HepG2 (cell line): ENCODE results near the gene PLCB2. TPM values are rescaled to one million over a fixed set of nuclear protein-coding genes. Genes with fewer than 3 reads are reported as not detected.

Source experiments
- HDAC6 ChIP-seq: fragments of 200-600 bp; sonication (generic); IDR thresholded peaks from 2 replicates; pipeline ENCODE4 v1.7.0; 2017; ENCODE audit warnings: mild to moderate bottlenecking, antibody characterized with exemption, low read length, low read depth
- HNRNPUL1 ChIP-seq: fragments of 200-400 bp; formaldehyde crosslinking; IDR thresholded peaks from 2 replicates; pipeline ENCODE4 v1.6.1; 2017; ENCODE audit warnings: low read depth, mild to moderate bottlenecking, low read length, moderate library complexity
- IKZF4 ChIP-seq: sonication (generic); formaldehyde crosslinking; IDR thresholded peaks from 2 replicates; pipeline ENCODE4 v1.5.1; 2020; ENCODE audit warnings: borderline replicate concordance, mild to moderate bottlenecking, low read depth, missing genetic modification reagents; ENCODE audit errors: not compliant biosample characterization
- KDM2A ChIP-seq: sonication (generic); formaldehyde crosslinking; IDR thresholded peaks from 2 replicates; pipeline ENCODE4 v1.4.0; 2020; ENCODE audit warnings: low read depth, missing genetic modification reagents, borderline replicate concordance
- KLF9 ChIP-seq: IDR thresholded peaks from 2 replicates; pipeline ENCODE4 v1.6.1; 2016; ENCODE audit warnings: low read depth
- MAFK ChIP-seq, 2 experiments: IDR thresholded peaks in 1 of 2; conservative IDR thresholded peaks in 1 of 2; 2 replicates each; pipeline ENCODE4 v1.6.1; 2011; ENCODE audit warnings: improper control_type of control experiment in 2 of 2, low read length in 2 of 2
- MBNL3 ChIP-seq: fragments of 250-450 bp; sonication (Bioruptor Pico); conservative IDR thresholded peaks from 2 replicates; pipeline ENCODE4 v1.8.0; 2022; ENCODE audit warnings: mild to moderate bottlenecking, inconsistent platforms
- MEIS1 ChIP-seq: sonication (generic); formaldehyde crosslinking; IDR thresholded peaks from 2 replicates; pipeline ENCODE4 v1.9.0; 2021; ENCODE audit warnings: mild to moderate bottlenecking, missing genetic modification reagents, moderate library complexity, borderline replicate concordance
- NFATC3 ChIP-seq: sonication (generic); formaldehyde crosslinking; IDR thresholded peaks from 2 replicates; pipeline ENCODE4 v1.5.1; 2020; ENCODE audit warnings: mild to moderate bottlenecking, missing genetic modification reagents
- RXRB ChIP-seq: IDR thresholded peaks from 2 replicates; pipeline ENCODE4 v1.6.1; 2016; ENCODE audit warnings: borderline replicate concordance, missing genetic modification reagents, missing compliant biosample characterization
- SYNCRIP ChIP-seq: fragments of 200-400 bp; formaldehyde crosslinking; IDR thresholded peaks from 2 replicates; pipeline ENCODE4 v1.6.1; 2018; ENCODE audit warnings: mild to moderate bottlenecking, low read depth, low read length; ENCODE audit not compliant: insufficient read depth
- ZBTB8A ChIP-seq: sonication (generic); formaldehyde crosslinking; IDR thresholded peaks from 2 replicates; pipeline ENCODE4 v1.4.0; 2020; ENCODE audit warnings: mild to moderate bottlenecking, low read depth, missing genetic modification reagents, borderline replicate concordance
- ZNF343 ChIP-seq: sonication (generic); formaldehyde crosslinking; IDR thresholded peaks from 2 replicates; pipeline ENCODE4 v1.4.0; 2020; ENCODE audit warnings: mild to moderate bottlenecking, missing genetic modification reagents
- ZNF7 ChIP-seq: IDR thresholded peaks from 2 replicates; pipeline ENCODE4 v1.6.1; 2016; ENCODE audit warnings: missing biosample characterization, missing genetic modification reagents
- ZNF749 ChIP-seq: sonication (generic); formaldehyde crosslinking; IDR thresholded peaks from 2 replicates; pipeline ENCODE4 v1.8.0; 2022; ENCODE audit warnings: mild to moderate bottlenecking, missing genetic modification reagents, moderate library complexity, borderline replicate concordance
- polyA plus RNA-seq, 8 experiments: library from polyadenylated mRNA; depleted of rRNA in 3 of 8; stranded (reverse) in 7 of 8; unstranded in 1 of 8; fragments of >200 nt; fragmentation: Illumina TruSeq in 4 of 8; extraction: Trizol in 4 of 8; gene quantifications; 2 replicates each; pipeline versions ENCODE4 v1.2.1 to v1.2.3, GENCODE V29; 2011 to 2016; ENCODE audit warnings: low read depth in 4 of 8, missing spikeins in 1 of 8, mixed read lengths in 1 of 8; ENCODE audit not compliant: insufficient read depth in 1 of 8
- total RNA-seq, 5 experiments: library from RNA; depleted of rRNA; stranded (reverse); fragments of >200 nt; fragmentation: Illumina TruSeq; extraction: Trizol; gene quantifications; 2 replicates each; pipeline ENCODE4 v1.2.3, GENCODE V29; 2016; ENCODE audit warnings: low read depth in 1 of 5
- TF ChIP-seq, protein P1 (sequence below): sonication (generic); formaldehyde crosslinking; IDR thresholded peaks from 2 replicates; pipeline ENCODE4 v1.5.1; 2020; ENCODE audit warnings: mild to moderate bottlenecking, missing genetic modification reagents, borderline replicate concordance
- TF ChIP-seq, protein P2 (sequence below): sonication (generic); formaldehyde crosslinking; IDR thresholded peaks from 2 replicates; pipeline ENCODE4 v1.9.0; 2021; ENCODE audit warnings: missing genetic modification reagents, mild to moderate bottlenecking, borderline replicate concordance
- TF ChIP-seq, protein P3 (sequence below): sonication (generic); formaldehyde crosslinking; IDR thresholded peaks from 2 replicates; pipeline ENCODE4 v1.4.0; 2020; ENCODE audit warnings: missing genetic modification reagents

The PLCB2 gene
- total and polyA plus RNA-seq, 2 of the 13 experiments (the other 11 are each of a cell fraction or from before 2014, with no cell fraction given) = 0.11 TPM; not detected in 1

DNA sequence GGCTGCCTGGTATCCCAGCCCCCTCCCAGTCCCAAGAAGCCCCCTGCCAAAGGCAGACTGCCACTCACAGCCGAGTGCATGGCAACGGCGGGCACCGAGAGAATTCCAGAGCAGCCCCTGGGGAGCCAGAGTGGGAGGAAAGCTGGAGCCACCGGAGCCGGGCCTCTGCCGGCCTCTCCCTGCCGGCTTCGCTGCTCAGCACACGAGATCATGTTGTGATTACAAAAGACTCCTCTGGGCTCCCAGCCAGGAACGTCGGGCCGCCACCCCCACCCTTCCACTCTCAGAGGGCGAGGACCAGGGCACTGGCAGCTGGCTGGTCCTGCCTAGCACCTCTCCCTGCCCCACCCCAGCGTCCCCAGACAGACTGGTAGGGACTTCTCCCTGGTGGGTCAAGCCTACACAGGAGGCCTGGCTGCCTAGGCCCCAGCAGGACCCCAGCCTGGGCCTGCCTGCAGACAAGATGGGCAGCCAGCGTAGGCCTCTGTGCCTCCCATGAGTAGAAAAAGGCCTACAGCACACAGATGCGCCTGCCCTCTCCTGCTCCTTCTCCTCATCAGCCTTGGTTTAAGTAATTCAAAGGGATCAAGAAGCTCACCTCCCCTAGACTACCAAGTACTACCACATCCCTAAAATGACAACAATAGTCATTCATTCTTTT lies 33.1 kb upstream of the PLCB2 start, which contains the start of gene CCDC9B (continued):
- TF ChIP-seq ZBTB8A (CRISPR knock-in tag) = no peak
- no peak for TF ChIP-seq IKZF4 (CRISPR knock-in tag)
- no peak for TF ChIP-seq NFATC3 (CRISPR knock-in tag)
- TF ChIP-seq, protein P1, sequence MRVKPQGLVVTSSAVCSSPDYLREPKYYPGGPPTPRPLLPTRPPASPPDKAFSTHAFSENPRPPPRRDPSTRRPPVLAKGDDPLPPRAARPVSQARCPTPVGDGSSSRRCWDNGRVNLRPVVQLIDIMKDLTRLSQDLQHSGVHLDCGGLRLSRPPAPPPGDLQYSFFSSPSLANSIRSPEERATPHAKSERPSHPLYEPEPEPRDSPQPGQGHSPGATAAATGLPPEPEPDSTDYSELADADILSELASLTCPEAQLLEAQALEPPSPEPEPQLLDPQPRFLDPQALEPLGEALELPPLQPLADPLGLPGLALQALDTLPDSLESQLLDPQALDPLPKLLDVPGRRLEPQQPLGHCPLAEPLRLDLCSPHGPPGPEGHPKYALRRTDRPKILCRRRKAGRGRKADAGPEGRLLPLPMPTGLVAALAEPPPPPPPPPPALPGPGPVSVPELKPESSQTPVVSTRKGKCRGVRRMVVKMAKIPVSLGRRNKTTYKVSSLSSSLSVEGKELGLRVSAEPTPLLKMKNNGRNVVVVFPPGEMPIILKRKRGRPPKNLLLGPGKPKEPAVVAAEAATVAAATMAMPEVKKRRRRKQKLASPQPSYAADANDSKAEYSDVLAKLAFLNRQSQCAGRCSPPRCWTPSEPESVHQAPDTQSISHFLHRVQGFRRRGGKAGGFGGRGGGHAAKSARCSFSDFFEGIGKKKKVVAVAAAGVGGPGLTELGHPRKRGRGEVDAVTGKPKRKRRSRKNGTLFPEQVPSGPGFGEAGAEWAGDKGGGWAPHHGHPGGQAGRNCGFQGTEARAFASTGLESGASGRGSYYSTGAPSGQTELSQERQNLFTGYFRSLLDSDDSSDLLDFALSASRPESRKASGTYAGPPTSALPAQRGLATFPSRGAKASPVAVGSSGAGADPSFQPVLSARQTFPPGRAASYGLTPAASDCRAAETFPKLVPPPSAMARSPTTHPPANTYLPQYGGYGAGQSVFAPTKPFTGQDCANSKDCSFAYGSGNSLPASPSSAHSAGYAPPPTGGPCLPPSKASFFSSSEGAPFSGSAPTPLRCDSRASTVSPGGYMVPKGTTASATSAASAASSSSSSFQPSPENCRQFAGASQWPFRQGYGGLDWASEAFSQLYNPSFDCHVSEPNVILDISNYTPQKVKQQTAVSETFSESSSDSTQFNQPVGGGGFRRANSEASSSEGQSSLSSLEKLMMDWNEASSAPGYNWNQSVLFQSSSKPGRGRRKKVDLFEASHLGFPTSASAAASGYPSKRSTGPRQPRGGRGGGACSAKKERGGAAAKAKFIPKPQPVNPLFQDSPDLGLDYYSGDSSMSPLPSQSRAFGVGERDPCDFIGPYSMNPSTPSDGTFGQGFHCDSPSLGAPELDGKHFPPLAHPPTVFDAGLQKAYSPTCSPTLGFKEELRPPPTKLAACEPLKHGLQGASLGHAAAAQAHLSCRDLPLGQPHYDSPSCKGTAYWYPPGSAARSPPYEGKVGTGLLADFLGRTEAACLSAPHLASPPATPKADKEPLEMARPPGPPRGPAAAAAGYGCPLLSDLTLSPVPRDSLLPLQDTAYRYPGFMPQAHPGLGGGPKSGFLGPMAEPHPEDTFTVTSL = no peak
- peak; percentile 26; the same call in 1 of the 2 replicates for TF ChIP-seq RXRB (CRISPR knock-in tag)
- TF ChIP-seq HNRNPUL1 = no peak
- TF ChIP-seq ZNF749 = no peak
- TF ChIP-seq HDAC6 = no peak
- no peak for TF ChIP-seq MAFK (conservative IDR thresholded peaks at IDR 0.05 in 1 of 2, IDR thresholded peaks at IDR 0.05 in 1 of 2; ENCODE audit: low read length in 2 of 2)
- TF ChIP-seq KDM2A (CRISPR knock-in tag) = no peak; the same call in 1 of the 2 replicates
- TF ChIP-seq ZNF343 = no peak; the same call in 1 of the 2 replicates
- no peak for TF ChIP-seq ZNF7
- TF ChIP-seq, protein P2, sequence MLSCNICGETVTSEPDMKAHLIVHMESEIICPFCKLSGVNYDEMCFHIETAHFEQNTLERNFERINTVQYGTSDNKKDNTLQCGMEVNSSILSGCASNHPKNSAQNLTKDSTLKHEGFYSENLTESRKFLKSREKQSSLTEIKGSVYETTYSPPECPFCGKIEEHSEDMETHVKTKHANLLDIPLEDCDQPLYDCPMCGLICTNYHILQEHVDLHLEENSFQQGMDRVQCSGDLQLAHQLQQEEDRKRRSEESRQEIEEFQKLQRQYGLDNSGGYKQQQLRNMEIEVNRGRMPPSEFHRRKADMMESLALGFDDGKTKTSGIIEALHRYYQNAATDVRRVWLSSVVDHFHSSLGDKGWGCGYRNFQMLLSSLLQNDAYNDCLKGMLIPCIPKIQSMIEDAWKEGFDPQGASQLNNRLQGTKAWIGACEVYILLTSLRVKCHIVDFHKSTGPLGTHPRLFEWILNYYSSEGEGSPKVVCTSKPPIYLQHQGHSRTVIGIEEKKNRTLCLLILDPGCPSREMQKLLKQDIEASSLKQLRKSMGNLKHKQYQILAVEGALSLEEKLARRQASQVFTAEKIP (CRISPR knock-in tag) = no peak
- TF ChIP-seq, protein P3, sequence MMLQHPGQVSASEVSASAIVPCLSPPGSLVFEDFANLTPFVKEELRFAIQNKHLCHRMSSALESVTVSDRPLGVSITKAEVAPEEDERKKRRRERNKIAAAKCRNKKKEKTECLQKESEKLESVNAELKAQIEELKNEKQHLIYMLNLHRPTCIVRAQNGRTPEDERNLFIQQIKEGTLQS (CRISPR knock-in tag) = no peak
- no peak for TF ChIP-seq KLF9 (CRISPR knock-in tag)
- TF ChIP-seq SYNCRIP = no peak
- TF ChIP-seq MBNL3 (CRISPR knock-in tag) = no peak
- TF ChIP-seq MEIS1 (CRISPR knock-in tag) = no peak
